Posterior vena cava (tissue), 2 donors: Measurements from ENCODE around the gene ELP4. TPM values are rescaled to one million over a fixed set of nuclear protein-coding genes. Genes with fewer than 3 reads are reported as not detected.

Source experiments
- DNase-seq: peaks from one replicate; pipeline ENCODE4 v3.0.0-alpha.2; 2020; ENCODE audit warnings: low spot score
- intact Hi-C, 2 donors: fragments of 100-400 bp; cut with DNase I; formaldehyde crosslinking; loops; one replicate each; pipeline versions ENCODE4 v1.14.1 to v1.14.2; 2022 to 2023
- total RNA-seq, 2 donors: library from RNA; stranded (reverse); fragmentation: NEBNext Ultra II Directional; extraction: Animal tissue kit (Norgen Biotek cat#: 25700); gene quantifications; one replicate each; pipeline ENCODE4 v1.2.1, GENCODE V29; 2021
- donor health status: DM: yes; HTN: yes; CAD: no.
- donor health status: DM: yes; HTN: yes; CAD: no.

Gene ELP4
- total RNA-seq, 2 donors from 2014 or later: 14.3 to 15.7 TPM

DNA sequence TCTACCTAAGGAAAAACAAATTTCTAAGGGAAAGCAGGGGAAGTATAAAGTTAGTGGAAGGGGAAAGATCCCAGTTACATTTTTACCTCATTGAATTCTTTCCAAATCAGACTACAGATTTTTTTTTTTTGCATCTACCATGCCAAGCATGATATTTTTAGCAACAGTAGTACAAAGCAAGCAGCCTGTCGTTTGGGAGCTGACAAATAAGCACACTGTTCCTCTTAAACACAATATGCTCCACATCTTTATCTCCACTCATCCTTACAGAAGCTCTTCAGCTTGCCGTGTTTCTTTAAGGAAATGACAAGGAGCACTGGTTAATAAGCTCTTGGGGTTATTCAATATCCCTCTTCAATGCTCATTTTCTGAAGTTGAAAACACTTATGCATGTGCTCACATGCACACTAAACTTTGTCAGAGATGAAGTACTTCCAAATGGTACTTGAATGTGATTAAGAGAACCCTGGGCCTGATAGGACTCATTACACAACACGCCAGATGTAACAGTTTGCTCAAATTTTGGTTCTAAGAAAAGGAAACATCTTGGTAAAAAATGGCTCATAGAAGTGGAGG, 247.8 kb downstream of the ELP4 start:
- intact Hi-C loops: no loop called here
- DNase-seq: no peak

- DNase-seq: no peak
- intact Hi-C loops: no loop called here
Measured at GRCh38 chr11:31761636-31762035, 252.1 kb downstream of the ELP4 start.

DNA sequence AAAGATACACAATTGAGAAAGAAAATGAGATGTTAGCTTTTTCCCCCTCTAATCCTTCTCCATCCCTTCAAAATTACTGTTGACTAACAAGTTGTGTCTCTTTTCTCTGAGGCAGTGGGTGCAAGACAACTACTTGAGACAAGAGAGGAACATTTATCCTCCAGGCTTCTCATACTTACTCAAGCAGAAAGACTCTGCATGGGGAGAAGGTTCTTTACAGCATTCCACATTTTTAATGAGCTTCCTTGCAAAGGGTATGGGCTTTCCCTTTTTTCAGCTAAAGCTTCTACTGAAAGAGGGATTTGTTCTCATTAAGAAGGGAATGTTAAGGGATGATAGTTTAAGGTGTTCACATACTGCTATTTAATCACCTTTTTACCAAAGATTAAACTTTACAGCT, 253.7 kb downstream of the ELP4 start:
- intact Hi-C loops: no loop called here
- no peak for DNase-seq

GRCh38 chr11:31764261-31764660, 254.7 kb downstream of the ELP4 start:
- intact Hi-C loops: no loop called here
- DNase-seq: no peak

DNA sequence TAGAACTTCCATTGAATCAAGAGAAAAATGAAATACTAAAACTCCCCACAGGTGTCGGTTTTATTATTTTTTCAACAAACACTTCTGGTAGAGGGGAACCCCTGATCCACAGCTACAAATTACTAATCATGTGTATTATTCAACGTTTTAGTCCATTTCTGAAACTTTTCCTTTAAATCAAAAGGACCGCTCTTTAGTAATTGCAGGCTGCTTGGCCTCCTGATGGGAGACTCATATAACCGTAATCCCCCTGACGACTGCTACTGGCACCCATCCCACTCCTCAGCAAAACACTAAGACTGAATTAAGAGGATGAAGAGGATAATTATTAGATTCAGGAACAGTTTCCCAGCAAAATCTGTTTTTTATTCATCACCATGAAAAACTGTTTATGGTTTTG, 255.2 kb downstream of the ELP4 start:
- intact Hi-C loops: no loop called here
- DNase-seq: no peak

DNA sequence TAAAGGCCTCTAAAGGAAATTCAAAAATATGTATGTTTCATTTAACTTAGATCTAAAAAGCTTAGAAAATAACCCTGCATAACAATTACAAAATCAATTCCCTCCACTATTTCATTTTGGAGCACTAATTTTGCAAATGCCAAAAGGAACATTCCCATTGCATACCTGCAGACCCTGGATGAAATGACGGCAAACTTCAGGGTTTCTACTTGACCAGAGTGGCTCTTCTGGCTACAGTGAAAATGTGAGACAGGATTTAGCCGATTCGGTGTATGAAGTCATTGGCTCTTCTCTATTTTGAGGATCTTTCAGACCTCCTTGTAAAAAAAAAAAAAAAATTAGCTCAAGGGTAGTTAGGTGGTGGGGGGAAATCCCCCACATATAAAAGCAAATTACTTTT, 257.5 kb downstream of the ELP4 start:
- intact Hi-C loops: no loop called here
- no peak for DNase-seq

DNA sequence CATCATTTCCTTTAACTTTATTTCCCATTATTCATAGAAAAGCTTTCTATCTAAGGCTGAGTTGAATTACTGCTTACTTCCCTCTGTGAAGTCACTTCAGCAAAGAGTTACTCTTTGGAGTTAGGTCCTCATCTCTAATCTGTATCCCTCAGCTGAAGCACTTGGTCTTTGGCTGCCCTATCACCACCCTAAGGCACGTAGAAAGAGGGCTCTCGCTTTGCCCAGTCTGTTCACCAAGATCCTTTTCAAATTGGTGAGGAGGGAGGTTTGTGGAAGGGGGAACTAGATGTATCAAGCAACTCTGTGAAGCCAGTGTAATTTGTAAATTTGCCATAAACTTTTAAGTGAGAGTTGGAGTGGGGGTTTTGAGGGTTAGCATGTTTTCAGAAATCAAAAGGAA, 258.1 kb downstream of the ELP4 start:
- DNase-seq: no peak

DNA sequence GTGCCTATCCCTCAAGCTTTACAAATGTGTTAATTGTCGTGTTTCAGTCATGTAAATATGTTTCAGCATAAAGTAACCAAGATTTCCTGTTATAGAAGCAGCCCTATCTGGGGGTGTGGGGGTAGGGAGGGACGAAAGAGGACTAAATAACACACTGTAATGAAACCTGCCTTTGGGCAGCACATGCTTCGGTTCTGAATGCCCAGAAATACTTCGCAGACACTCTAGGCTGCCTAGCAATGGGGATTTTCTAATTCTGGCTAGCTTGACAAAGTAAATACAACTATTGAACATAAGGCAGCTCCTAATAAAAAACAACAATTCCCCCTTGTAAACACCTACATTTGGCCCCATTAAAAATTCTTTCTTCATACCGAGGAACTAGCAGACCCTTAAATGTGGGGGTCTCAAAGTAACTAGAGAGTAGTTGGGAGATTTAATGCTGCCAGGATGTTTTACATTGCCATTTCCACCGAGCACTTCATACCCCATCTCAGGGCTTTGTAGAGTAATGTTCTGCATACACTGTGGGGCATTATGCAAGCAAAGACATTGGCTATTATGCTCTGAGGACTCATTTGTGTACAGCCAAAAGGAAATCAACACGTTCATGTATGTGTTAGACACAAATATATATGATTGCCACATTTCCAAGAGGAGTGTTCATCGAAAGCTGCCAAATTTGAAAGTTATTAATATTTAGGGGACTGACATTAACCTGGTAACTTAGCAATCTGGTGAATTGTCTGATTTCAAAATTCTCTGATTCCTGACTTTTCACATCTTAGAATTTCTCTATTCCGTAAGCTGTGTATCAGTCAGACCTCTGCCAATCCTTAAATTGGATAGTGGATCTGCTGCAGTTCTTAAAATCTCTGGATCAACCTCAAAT, 259.4 kb downstream of the ELP4 start:
- intact Hi-C loops: no loop called here
- DNase-seq: no peak

More for the DNA sequence above, 258.1 kb downstream of the ELP4 start:
- intact Hi-C loops: no loop called here

DNA sequence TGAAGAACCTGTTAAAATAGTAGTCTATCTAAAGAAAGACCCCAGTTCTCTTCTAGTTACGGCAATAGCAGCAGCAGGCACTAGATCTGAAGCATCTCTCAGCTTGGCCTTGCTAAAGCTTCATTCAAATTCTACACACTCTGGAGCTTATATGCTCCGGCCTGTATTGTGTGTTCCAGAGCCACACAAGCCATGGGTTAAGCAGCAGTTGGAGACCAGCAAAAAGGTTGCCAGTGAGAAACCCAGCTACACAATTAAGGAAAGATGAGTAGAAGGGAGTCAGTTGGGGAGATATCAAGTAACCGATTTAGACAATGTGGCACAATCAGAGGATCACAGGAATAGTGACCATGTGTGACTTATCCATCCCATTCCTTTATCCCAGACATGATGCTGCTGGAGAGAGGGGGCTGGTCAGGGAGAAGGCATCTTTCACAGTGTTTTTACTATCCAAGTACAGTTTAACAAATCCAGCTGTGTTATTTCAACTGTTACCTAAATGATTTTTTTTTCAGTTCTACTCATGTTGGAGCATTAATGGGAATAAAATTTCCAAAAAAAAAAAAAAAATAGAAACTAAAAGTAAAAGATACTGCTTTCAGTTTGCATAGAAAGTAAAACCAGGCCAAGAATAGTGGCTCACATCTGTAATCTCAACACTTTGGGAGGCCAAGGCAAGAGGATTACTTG, 260.6 kb downstream of the ELP4 start:
- intact Hi-C loops: no loop called here
- DNase-seq: no peak

- intact Hi-C loops: no loop called here
Measured at GRCh38 chr11:31772412-31772811, 262.8 kb downstream of the ELP4 start.

GRCh38 chr11:31779374-31779791, 269.8 kb downstream of the ELP4 start:
- DNase-seq: no peak
- intact Hi-C loops: no loop called here

More at GRCh38 chr11:31772412-31772811, 262.8 kb downstream of the ELP4 start:
- DNase-seq: no peak

DNA sequence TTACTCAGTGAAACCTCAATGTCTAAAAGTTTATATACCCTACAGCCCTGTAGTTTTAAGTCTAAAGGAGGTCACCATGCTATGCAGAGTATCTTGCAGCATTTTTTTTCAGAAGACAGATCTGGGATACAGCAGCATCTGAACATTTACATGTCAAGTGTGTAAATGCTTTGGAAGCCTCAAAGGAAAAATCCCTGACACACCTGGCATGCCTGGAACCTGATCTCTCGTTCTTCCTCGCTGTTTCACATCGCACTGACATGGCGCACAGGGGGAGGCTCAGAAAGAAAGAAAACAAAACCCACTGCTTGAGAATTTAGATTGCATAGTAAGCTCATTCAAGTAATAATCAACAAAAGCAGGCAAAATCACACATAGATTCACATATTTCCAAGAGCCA, 270.5 kb downstream of the ELP4 start:
- intact Hi-C loops: no loop called here

GRCh38 chr11:31780480-31780971, 271.0 kb downstream of the ELP4 start:
- DNase-seq: no peak
- intact Hi-C loops: no loop called here

More for the DNA sequence above, 270.5 kb downstream of the ELP4 start:
- DNase-seq: no peak

- DNase-seq: no peak
- intact Hi-C loops: no loop called here
Measured at GRCh38 chr11:31782257-31782656, 272.7 kb downstream of the ELP4 start.

- intact Hi-C loops: no loop called here
- no peak for DNase-seq
Measured at GRCh38 chr11:31783252-31783651, 273.7 kb downstream of the ELP4 start.

- no peak for DNase-seq
- intact Hi-C loops: no loop called here
Measured at GRCh38 chr11:31784611-31785010, 275.0 kb downstream of the ELP4 start.

DNA sequence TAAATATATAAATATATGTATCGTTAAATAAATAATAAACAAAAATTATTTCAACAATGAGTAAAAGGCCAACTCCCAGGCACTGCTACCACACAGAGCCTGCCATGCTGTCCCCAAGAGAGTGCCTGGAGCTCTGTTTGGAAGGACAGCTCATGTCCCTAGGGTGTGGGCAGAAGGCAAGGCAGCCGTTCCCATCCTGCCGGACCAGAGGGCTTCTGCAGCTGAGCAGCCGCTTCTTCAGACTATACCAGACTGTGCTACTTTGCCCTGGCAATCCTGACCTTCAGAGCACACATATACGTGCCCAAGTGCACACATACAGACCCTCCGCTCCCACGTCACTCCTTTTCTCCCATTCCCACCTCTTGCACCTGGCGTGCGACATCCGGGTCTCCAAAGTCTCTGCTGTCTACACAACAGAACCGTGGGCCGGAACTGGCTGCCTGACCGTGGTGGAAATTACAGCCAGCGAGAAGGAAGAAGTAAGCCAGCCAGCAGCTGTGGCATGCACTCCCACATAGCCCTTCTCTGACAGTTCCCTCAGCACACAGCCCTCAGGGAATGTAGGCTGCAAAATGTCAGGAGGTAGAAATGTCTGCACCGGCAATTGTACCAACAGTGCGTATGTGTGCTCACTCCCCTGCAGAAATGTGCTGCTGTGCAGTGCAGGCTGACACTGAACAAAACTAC, 277.6 kb downstream of the ELP4 start:
- intact Hi-C loops: no loop called here
- DNase-seq: no peak

DNA sequence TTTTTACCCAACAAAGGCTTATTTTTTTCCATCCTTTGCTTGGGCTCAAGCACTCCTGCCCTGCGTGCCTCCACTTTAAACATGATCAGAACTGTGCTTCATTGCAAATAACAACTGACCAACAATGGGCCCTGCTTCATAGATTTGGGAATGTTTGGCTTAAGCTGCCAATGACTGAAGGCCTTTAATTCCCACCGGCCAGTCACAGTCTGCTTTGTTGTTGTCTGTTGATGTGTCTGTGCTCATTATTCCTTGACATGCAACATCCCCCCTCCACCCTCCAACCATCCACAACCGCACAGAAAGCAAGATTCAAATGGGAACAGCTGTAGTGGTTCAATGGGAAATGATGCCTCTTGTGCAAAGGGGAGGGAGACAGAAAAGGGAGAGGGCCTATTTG, 278.5 kb downstream of the ELP4 start:
- DNase-seq: no peak
- intact Hi-C loops: no loop called here

DNA sequence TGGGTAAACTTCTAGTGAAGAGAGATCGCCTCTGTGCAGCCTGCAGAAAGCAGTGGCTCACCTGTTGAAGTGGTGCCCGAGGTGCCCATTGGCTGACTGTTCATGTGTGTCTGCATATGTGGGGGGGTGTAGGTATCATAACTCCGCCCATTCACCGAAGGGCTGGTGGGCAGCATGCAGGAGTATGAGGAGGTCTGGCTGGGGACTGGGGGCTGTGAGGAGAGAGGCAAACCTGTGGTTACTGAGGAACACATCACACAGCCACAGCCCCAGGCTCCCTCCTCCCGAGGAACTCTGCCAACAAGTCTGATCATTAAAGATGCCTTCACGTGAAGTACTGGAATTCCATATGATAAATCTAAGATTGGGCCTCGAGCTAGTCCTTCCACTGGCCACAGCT, 281.1 kb downstream of the ELP4 start:
- DNase-seq: no peak
- intact Hi-C loops: no loop called here

- intact Hi-C loops: no loop called here
- DNase-seq: no peak
Measured at GRCh38 chr11:31792036-31792435, 282.5 kb downstream of the ELP4 start.
